ENCODE results near the gene EIF4B. TPM values are rescaled to one million over a fixed set of nuclear protein-coding genes. Genes with fewer than 3 reads are reported as not detected.

Gene EIF4B
- total and polyA plus RNA-seq, 9 of the 15 experiments (the other 6 are each of a cell fraction or from before 2014, with no cell fraction given), result 138 to 669 (median 552) TPM

- Histone ChIP-seq H2AFZ (ENCODE audit: low read depth, low read length) (no peak overlapping the region), H3K27me3 (ENCODE audit: control insufficient read depth in 2 of 2, insufficient read depth in 2 of 2, low read length in 2 of 2) (no peaks in the 10 kb centered on the region), H3K9me1 (ENCODE audit: control insufficient read depth, insufficient read depth, low read length) (no peaks in the 10 kb centered on the region), H3K27ac (ENCODE audit: extremely low read depth, low read depth, low read length) (no peak overlapping the region), H3K79me2 (ENCODE audit: control insufficient read depth, insufficient read depth, low read length) (no peaks in the 10 kb centered on the region), H3K4me3 (no peak overlapping the region), H3K36me3 (ENCODE audit: control insufficient read depth, insufficient read depth, low read length) (no peaks in the 10 kb centered on the region), H3K4me2 (ENCODE audit: insufficient read depth, low read length) (no peak overlapping the region), H3K4me1 (replicated peaks in 1 of 2; ENCODE audit: control insufficient read depth in 2 of 2, insufficient read depth in 2 of 2, low read length in 2 of 2) (peaks cover 11 to 66% of the 10 kb centered on the region in 2 experiments; a peak in 4 of 5 replicates), H4K20me1 (replicated peaks; ENCODE audit: control insufficient read depth, insufficient read depth, low read length) (no peaks in the 10 kb centered on the region), H3K9me3 (replicated peaks; ENCODE audit: control insufficient read depth, insufficient read depth, low read depth, low read length) (no peaks in the 10 kb centered on the region), H3K9ac (ENCODE audit: insufficient read depth in 1 of 2, low read depth in 2 of 2, low read length in 2 of 2) (peak overlapping the region in 1 of 2 experiments; percentile 19; a peak in 1 of 4 replicates)
- BruUV-seq (replicated peaks), result no TSS peak
- intact Hi-C loops (cut with micrococcal nuclease) (loop anchor here (10.0 kb wide), 1 partner anchor 445 kb away; the partner anchor contains the start of genes NPFF and TARBP2), in situ Hi-C loops (cut with MboI) (loop anchor here (10.0 kb wide), 1 partner anchor 145 kb away; the partner anchor contains the start of gene ITGB7)
- FAIRE-seq (no peak), ATAC-seq (no peak), DNase-seq (ENCODE audit: extremely low read depth in 1 of 4, low spot score in 3 of 4) (no peak)
- CTCF ChIA-PET (ENCODE audit: low intra/inter-chr PET ratio), result no interaction called here
- 47% methylated on average over 22 of the region's 24 CpGs for WGBS (ENCODE audit: insufficient coverage, low coverage, missing lambda C conversion rate)
- POLR2A ChIA-PET, result interaction anchor here (0.6 to 0.7 kb wide), 3 partner anchors 8 to 210 kb away, joined by 3 to 4 read pairs (median 4); no protein-coding TSS in a partner anchor
- TF ChIP-seq CBX5 (IDR thresholded peaks at IDR 0.05; ENCODE audit: borderline replicate concordance, low read depth) (no peak), PTRF (tag; IDR thresholded peaks at IDR 0.05) (no peak), POLR2G (IDR thresholded peaks at IDR 0.05; ENCODE audit: low read depth, low read length) (0 out of 2 replicates have a peak, but pooled peaks have one; percentile 54), ILK (tag; IDR thresholded peaks at IDR 0.05; ENCODE audit: borderline replicate concordance, low read depth) (no peak), ZNF217 (CRISPR knock-in tag; IDR thresholded peaks at IDR 0.05) (no peak), ZNF586 (CRISPR knock-in tag; conservative IDR thresholded peaks at IDR 0.05) (no peak)
Observed at GRCh38 chr12:53059434-53060063, 53.3 kb downstream of the EIF4B start.
